Motor neuron (in vitro differentiated cells): Measurements from ENCODE around the gene FOXI2. TPM values are rescaled to one million over a fixed set of nuclear protein-coding genes. Genes with fewer than 3 reads are reported as not detected.
A peak's percentile ranks its signal among the peaks of the same experiment; 100 is the strongest.

Experiments used
- ATAC-seq, 8 experiments: fragments of 200-7000 bp; cut with Tn5 transposase; replicated peaks in 6 of 8; 2 replicates each; pipeline ENCODE4 v1.8.0; 2021; ENCODE audit warnings: mild to moderate bottlenecking in 8 of 8, moderate library complexity in 8 of 8
- H3K27ac ChIP-seq, 2 donors: fragments of 250-450 bp; sonication (Bioruptor Pico); 2 replicates each; pipeline ENCODE4 v1.9.0; 2021; ENCODE audit warnings: antibody characterized with exemption in 2 of 2, mild to moderate bottlenecking in 2 of 2, moderate library complexity in 1 of 2
- H3K4me1 ChIP-seq, 2 donors: fragments of 250-450 bp; sonication (Bioruptor Pico); replicated peaks in 1 of 2; 2 replicates each; pipeline ENCODE4 v1.6.1; 2021; ENCODE audit warnings: antibody characterized with exemption in 2 of 2, mild to moderate bottlenecking in 2 of 2, moderate library complexity in 1 of 2
- H3K4me3 ChIP-seq, 5 donors: fragments of 250-450 bp; sonication (Bioruptor Pico); 2 replicates each; pipeline ENCODE4 v1.9.0; 2021; ENCODE audit warnings: antibody characterized with exemption in 5 of 5, mild to moderate bottlenecking in 5 of 5, moderate library complexity in 4 of 5
- WGBS, 10 experiments: fragments of 450-650 bp; shearing (Covaris generic); methylation state at CpG; one replicate each; pipeline ENCODE4 v1.0.0; 2022; 5-methylcytosine and 5-hydroxymethylcytosine counted together
- in situ Hi-C, 9 experiments: fragments of 400-800 bp; cut with MboI; loops; one replicate each; pipeline ENCODE4 v1.15.0; 2021; ENCODE audit warnings: low sequenced_read_pairs in 9 of 9, low pct_unique_long_range_greater_than_20kb in 2 of 9; ENCODE audit not compliant: unreplicated experiment in 9 of 9
- total RNA-seq, 8 experiments: library from RNA; unstranded; fragments of 300-600 nt; gene quantifications; 2 replicates each; pipeline versions ENCODE4 v1.2.3 to v1.2.4, GENCODE V29; 2022

Gene FOXI2
- total RNA-seq, 8 experiments from 2014 or later, result 0.04 to 0.57 (median 0.13) TPM; not detected in 4

DNA sequence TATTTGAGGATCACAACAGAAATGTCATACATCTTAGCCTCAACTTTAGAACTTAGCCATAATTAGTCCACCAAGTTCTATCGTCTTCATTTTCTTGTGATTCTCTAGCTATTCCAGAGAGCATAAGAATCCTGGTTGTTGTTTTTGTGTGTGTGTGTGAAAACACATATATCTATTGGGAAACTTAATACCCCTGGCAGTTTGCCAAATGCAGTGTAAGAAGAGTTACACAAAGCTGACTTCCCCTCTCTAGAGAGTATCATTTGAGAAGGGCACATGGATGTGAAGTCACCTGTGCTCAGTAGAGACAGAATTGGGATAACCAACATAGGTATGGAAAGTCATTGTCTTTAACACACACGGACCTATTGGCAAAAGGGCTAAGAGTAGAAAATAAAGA is 19.3 kb downstream of the FOXI2 start:
- no peak for ATAC-seq
- in situ Hi-C loops, result no loop called here
- Histone ChIP-seq H3K4me1 (no peaks in the 10 kb centered on the region), H3K27ac (no peak overlapping the region), H3K4me3 (no peak overlapping the region)
- WGBS, 10 experiments, result 0 to 90% (median 80%) methylated on average over 1 to 2 of the region's 2 CpGs; no CpG with 5 or more reads in 3 of the 10 experiments

DNA sequence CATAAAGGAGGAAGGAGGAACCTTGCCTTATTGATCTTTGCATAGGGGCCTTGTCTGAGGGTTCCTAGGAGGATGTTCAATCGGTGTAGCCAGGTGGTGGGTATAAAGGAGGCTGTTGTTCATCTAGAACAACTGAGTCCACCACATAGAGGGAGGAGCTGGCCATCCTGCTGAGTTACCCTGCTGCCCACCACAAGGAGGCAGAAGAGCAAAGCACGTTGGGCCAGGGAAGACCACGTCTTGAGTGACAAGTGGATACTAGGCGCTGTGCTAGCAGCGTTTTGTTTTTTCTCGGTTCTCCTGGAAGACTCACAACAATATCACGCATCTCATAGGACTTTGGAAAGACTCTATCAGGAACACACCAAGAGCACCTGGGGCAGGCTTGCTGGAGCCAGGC is 20.0 kb downstream of the FOXI2 start:
- no peaks in the 10 kb centered on the region for H3K4me1 ChIP-seq
- H3K4me3 ChIP-seq, result no peak overlapping the region
- WGBS, 10 experiments, result 0 to 100% (median 82%) methylated on average over 1 to 5 of the region's 7 CpGs; no CpG with 5 or more reads in 4 of the 10 experiments
- no peak for ATAC-seq
- no peak overlapping the region for H3K27ac ChIP-seq
- in situ Hi-C loops, result no loop called here

DNA sequence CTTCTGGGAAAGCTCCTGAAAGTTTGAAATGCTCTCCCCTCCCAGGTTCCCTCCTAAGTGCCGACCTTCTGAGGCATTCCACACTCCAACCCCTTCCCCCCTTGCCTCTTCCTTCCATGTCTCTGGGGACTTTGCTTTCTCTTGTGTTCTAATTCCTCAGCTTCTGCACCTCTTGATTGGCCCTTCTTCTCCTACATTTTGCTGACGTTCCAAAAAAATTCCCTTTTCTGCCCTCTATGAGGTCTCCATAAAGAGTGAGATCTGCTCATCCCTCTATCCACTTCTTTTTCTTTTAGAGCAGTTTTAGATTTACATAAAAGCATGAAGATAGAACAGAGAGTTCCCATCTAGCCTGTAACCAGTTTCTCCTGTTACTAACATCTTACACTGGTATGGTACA is 22.3 kb downstream of the FOXI2 start:
- WGBS, 10 experiments, result 0 to 76% (median 34%) methylated on average over 1 to 2 of the region's 2 CpGs; no CpG with 5 or more reads in 2 of the 10 experiments
- Histone ChIP-seq H3K27ac (no peak overlapping the region), H3K4me1 (no peaks in the 10 kb centered on the region), H3K4me3 (no peak overlapping the region)
- in situ Hi-C loops, result no loop called here
- ATAC-seq, result no peak

DNA sequence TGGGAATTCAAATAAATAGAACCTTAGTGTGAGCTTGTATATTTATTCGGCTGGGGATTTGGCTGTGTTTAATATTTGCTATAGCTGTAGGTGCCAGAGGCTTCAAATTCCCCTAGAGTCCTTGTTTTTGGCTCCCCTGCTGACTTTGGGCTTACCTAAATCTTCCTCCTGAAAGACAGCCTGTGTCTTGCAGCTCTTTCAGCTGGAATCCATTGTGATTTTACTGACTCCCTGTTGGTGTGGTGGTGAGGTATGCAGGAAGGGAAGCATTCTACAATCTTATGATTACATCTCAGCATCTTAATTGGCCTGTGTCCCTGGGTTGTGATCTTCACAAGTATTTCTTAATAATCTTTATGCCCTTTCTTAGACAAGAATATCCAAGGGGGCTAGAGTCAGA is 25.9 kb downstream of the FOXI2 start:
- H3K4me3 ChIP-seq, result no peak overlapping the region
- 0 to 60% (median 0%) methylated on average over 1 of the region's 1 CpG; no CpG with 5 or more reads in 3 of the 10 experiments for WGBS, 10 experiments
- ATAC-seq, result no peak
- no peaks in the 10 kb centered on the region for H3K4me1 ChIP-seq
- in situ Hi-C loops, result no loop called here
- no peak overlapping the region for H3K27ac ChIP-seq

DNA sequence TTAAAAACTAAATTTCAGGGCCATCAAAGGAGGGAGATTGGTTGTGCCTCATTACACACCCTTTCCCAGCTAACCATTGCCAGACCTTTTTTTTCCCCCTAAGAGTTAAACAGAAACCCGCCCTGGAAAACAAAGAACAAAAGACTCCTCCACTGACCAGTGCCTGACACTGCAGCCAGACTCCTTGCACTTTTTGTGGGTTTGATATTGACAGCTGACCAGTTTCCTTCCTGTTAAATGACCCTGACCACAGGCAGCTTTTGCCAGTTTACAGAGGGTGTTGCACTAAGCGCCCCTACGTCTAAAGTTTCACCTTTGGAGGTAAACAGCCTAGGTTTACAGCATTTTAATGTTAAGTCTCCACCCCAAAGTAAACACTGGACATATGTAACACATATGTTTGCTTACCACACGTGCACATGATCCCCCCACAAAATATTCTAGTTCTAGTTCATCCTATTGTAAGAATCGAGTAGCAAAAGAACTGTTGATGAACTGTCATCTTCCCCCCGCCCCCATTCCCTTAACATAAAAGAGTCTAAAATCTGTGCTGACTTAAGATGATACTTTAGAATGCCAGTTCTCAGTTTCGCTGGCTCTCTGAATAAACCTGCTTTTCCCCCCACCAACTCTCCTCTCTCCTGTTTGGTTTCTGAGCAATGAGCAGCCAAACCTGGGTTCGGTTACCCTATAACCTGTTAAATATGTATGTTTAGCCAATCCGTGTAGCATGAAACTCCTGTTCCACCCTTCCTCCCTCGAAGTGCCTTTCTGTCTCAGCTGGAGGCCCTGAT is 38.0 kb downstream of the FOXI2 start:
- 0 to 53% (median 36%) methylated on average over 2 to 10 of the region's 10 CpGs for WGBS, 10 experiments
- Histone ChIP-seq H3K4me3 (no peak overlapping the region), H3K4me1 (no peaks in the 10 kb centered on the region), H3K27ac (no peak overlapping the region)
- in situ Hi-C loops, result no loop called here
- ATAC-seq, result peak in 1 of 8 experiments; percentile 31

DNA sequence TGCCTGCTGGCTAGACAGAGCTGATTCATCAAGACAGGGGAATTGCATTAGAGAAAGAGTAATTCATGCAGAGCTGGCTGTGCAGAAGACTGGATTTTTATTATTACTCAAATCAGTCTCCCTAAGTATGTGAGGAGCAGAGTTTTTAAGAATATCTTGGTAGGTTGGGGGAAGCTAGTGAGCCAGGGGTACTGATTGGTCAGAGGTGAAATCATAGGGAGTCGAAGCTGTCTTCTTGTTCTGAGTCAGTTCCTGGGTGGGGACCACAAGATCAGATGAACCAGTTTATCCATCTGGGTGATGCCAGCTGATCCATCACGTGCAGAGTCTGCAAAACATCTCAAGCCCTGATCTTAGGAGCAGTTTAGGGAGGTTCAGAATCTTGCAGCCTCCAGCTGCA is 39.8 kb downstream of the FOXI2 start:
- H3K4me1 ChIP-seq, result peaks cover 6 to 7% of the 10 kb centered on the region in 2 donors
- in situ Hi-C loops, result no loop called here
- no peak overlapping the region for H3K4me3 ChIP-seq
- peak in 2 of 8 experiments; percentile 67 to 68 for ATAC-seq
- 0 to 83% (median 66%) methylated on average over 1 to 2 of the region's 2 CpGs; no CpG with 5 or more reads in 4 of the 10 experiments for WGBS, 10 experiments
- H3K27ac ChIP-seq, result no peak overlapping the region

DNA sequence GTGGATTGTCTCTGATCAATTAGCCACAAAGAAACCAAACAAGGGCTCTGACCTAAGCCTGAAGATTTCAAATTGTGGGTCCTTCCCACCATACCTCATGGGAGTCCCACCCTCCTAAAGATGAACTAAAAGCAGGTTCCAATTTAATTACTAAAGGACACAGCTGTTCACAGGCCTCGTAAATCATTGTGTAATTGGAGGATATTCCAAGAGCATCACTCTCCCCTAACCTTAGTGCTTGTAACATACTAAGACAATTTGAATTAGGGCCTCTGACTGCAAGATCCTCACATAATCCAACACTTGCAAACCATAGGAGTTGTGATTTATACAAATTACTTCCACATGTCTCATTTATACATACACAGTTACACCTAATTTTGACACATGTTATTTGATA is 44.4 kb downstream of the FOXI2 start:
- Histone ChIP-seq H3K27ac (no peak overlapping the region), H3K4me3 (no peak overlapping the region), H3K4me1 (peaks cover 8 to 10% of the 10 kb centered on the region in 2 donors)
- in situ Hi-C loops, result no loop called here
- ATAC-seq, result peak in 5 of 8 experiments; percentile 21 to 60 (median 22)
- WGBS, 10 experiments, result 0 to 80% (median 30%) methylated on average over 1 of the region's 1 CpG; no CpG with 5 or more reads in 4 of the 10 experiments

DNA sequence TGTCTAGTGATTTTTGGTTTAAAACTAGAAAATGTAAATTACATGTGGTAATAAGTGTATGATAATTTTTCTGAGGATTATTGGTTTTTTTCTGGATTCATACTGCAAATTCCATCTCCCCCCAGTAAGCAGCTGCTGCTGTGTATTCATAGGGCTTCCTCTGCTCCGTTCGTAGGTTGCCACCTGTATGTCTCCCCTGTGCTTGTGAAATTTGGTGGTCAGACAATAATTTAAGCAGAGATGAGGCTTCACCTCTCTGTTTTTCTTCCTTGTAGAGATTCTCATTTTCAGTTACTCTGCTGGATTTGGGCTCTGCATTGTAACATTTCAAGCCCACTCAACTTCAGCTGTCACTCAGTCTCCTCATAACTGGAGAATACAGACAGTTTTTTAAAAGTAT is 50.9 kb downstream of the FOXI2 start:
- H3K4me3 ChIP-seq, result no peak overlapping the region
- ATAC-seq, result no peak
- 0 to 100% (median 95%) methylated on average over 1 to 2 of the region's 2 CpGs; no CpG with 5 or more reads in 1 of the 10 experiments for WGBS, 10 experiments
- in situ Hi-C loops, result no loop called here
- no peaks in the 10 kb centered on the region for H3K4me1 ChIP-seq
- no peak overlapping the region for H3K27ac ChIP-seq

DNA sequence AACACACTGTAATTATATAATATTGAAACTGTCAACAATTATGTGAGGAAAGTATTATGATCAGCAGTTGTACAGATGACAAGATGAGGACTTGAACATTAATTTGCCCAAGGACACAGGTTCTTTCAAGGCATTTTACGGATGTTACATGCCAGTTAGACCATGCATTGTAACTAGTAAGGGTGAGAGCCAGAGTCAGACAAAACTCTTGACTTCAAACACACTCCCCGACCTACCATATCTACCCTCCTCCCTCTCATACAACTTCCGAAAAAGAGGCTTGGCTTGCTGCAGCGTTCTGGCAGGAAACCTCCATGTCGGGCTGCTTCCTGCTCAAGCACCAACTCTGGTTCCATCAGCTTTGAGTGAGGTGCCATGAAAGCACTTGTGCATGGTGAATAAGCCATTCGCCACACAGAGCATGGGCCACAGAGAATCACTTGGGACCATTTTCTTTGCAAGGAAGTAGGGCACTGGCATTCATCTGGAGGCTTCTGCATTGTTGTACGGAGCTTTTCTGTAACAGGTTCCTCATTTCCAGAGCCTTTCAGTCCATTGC is 53.2 kb downstream of the FOXI2 start:
- 0 to 90% (median 63%) methylated on average over 1 to 6 of the region's 7 CpGs; no CpG with 5 or more reads in 1 of the 10 experiments for WGBS, 10 experiments
- ATAC-seq, result no peak
- Histone ChIP-seq H3K4me1 (no peaks in the 10 kb centered on the region), H3K4me3 (no peak overlapping the region), H3K27ac (no peak overlapping the region)
- in situ Hi-C loops, result no loop called here

Other genes with a start within 250 kb of the FOXI2 start
- not detected for gene NPS, start 187.9 kb upstream of the FOXI2 start, total RNA-seq
- gene CLRN3, start 155.8 kb downstream of the FOXI2 start, total RNA-seq, result not detected
- gene PTPRE, start 169.9 kb downstream of the FOXI2 start, total RNA-seq, result 10 to 100 TPM in 1 of 8 experiments, 1 to 10 TPM in 4, under 1 TPM in 3; 0.09 to 17.6 (median 3.9) TPM